Endothelial cell of umbilical vein (primary cell): Measurements from ENCODE around the gene VAV3. TPM values are rescaled to one million over a fixed set of nuclear protein-coding genes. Genes with fewer than 3 reads are reported as not detected.

ENCODE experiments used
- BruUV-seq: library from RNA; stranded (reverse); fragments of 400-500 nt; replicated peaks from 2 replicates; lab custom pipeline; 2021; lab: Mats Ljungman, UMichigan
- CTCF ChIA-PET: fragments of 300-600, 350-600 bp; sonication (Branson Sonifier 250); formaldehyde crosslinking; loops from one replicate; lab custom pipeline; 2021; ENCODE audit warnings: antibody characterized with exemption, inconsistent platforms; lab: Charles Lee
- POLR2A ChIA-PET: fragments of 300-600, 350-600 bp; sonication (Branson Sonifier 250); formaldehyde crosslinking; loops from one replicate; lab custom pipeline; 2021; ENCODE audit warnings: antibody characterized with exemption, inconsistent platforms; lab: Charles Lee
- DNase-seq: peaks from one replicate; pipeline ENCODE4 v3.0.0-alpha.2; 2011; ENCODE audit warnings: low read depth, low spot score
- FAIRE-seq: peaks from 2 replicates; lab custom pipeline; 2011; peaks lifted over from hg19 to GRCh38; lab: Jason Lieb, UNC
- H2AFZ ChIP-seq: 2 replicates; pipeline ENCODE4 v1.6.0; 2012; ENCODE audit warnings: low read depth, low read length, control low read depth, inconsistent platforms
- H3K27ac ChIP-seq: 2 replicates; pipeline ENCODE4 v1.5.1; 2011; ENCODE audit warnings: low read depth, mild to moderate bottlenecking, control low read depth, low read length, moderate library complexity; ENCODE audit not compliant: insufficient read depth
- H3K27me3 ChIP-seq, 2 experiments: 2 replicates each; pipeline versions ENCODE4 v1.6.0 to v1.6.1; 2011; ENCODE audit warnings: low read length in 2 of 2, mixed read lengths in 1 of 2; ENCODE audit not compliant: control insufficient read depth in 2 of 2, insufficient read depth in 2 of 2
- H3K36me3 ChIP-seq, 2 experiments: 2 replicates in 1 of 2; 3 replicates in 1 of 2; pipeline ENCODE4 v1.5.1; 2011; ENCODE audit warnings: low read length in 2 of 2, mild to moderate bottlenecking in 1 of 2, moderate library complexity in 1 of 2; ENCODE audit not compliant: control insufficient read depth in 2 of 2, insufficient read depth in 2 of 2; ENCODE audit errors: extremely low read depth in 1 of 2
- H3K4me1 ChIP-seq: 3 replicates; pipeline ENCODE4 v1.5.1; 2011; ENCODE audit warnings: mild to moderate bottlenecking, low read length; ENCODE audit not compliant: control insufficient read depth, insufficient read depth; ENCODE audit errors: extremely low read depth
- H3K4me2 ChIP-seq: 2 replicates; pipeline ENCODE4 v1.6.1; 2011; ENCODE audit warnings: low read length, control low read depth, mixed read lengths; ENCODE audit not compliant: insufficient read depth
- H3K4me3 ChIP-seq, 3 experiments: fragments of 200-600 bp in 1 of 3; sonication (generic), shearing (Covaris generic) in 1 of 3; replicated peaks in 1 of 3; 2 replicates each; pipeline ENCODE4 v1.5.1; 2011 to 2016; ENCODE audit warnings: control low read depth in 3 of 3, low read length in 3 of 3, mild to moderate bottlenecking in 2 of 3, inconsistent platforms in 1 of 3, low read depth in 1 of 3, moderate library complexity in 1 of 3; ENCODE audit not compliant: insufficient read depth in 1 of 3
- H3K79me2 ChIP-seq: 2 replicates; pipeline ENCODE4 v1.6.0; 2012; ENCODE audit warnings: low read length, inconsistent platforms; ENCODE audit not compliant: control insufficient read depth, insufficient read depth
- H3K9ac ChIP-seq: replicated peaks from 2 replicates; pipeline ENCODE3; 2011; ENCODE audit warnings: low read length, control low read depth; ENCODE audit not compliant: insufficient read depth; ENCODE audit errors: extremely low read depth
- H3K9me1 ChIP-seq: replicated peaks from 3 replicates; pipeline ENCODE4 v1.6.0; 2011; ENCODE audit warnings: mild to moderate bottlenecking, low read length; ENCODE audit not compliant: control insufficient read depth, insufficient read depth; ENCODE audit errors: extremely low read depth
- H3K9me3 ChIP-seq: replicated peaks from 2 replicates; pipeline ENCODE4 v1.5.1; 2012; ENCODE audit warnings: low read length, inconsistent platforms; ENCODE audit not compliant: control insufficient read depth, insufficient read depth
- H4K20me1 ChIP-seq: replicated peaks from 2 replicates; pipeline ENCODE3; 2011; ENCODE audit warnings: mild to moderate bottlenecking, low read length; ENCODE audit not compliant: control insufficient read depth, insufficient read depth; ENCODE audit errors: extremely low read depth
- CTCF ChIP-seq, 2 donors: IDR thresholded peaks; 1 replicate in 1 of 2; 2 replicates in 1 of 2; pipeline ENCODE4 v1.5.1; 2011; ENCODE audit warnings: low read length in 2 of 2, mild to moderate bottlenecking in 2 of 2, moderate library complexity in 2 of 2, control low read depth in 1 of 2, inconsistent platforms in 1 of 2, low read depth in 1 of 2; ENCODE audit not compliant: insufficient read depth in 1 of 2; ENCODE audit errors: extremely low read depth in 1 of 2
- EZH2 ChIP-seq: IDR thresholded peaks from 2 replicates; pipeline ENCODE4 v1.6.1; 2012; ENCODE audit warnings: borderline replicate concordance, low read depth, mild to moderate bottlenecking, moderate library complexity, low read length, inconsistent platforms; ENCODE audit not compliant: severe bottlenecking
- FOS ChIP-seq: IDR thresholded peaks from 2 replicates; pipeline ENCODE4 v1.6.1; 2011; ENCODE audit warnings: mild to moderate bottlenecking, low read length, moderate library complexity, borderline replicate concordance; ENCODE audit not compliant: insufficient read depth
- GATA2 ChIP-seq: IDR thresholded peaks from 2 replicates; pipeline ENCODE4 v1.7.0; 2011; ENCODE audit warnings: low read depth, mild to moderate bottlenecking, moderate library complexity, mixed read lengths, low read length; ENCODE audit not compliant: insufficient read length, insufficient read depth
- JUN ChIP-seq: IDR thresholded peaks from 2 replicates; pipeline ENCODE4 v1.6.1; 2011; ENCODE audit warnings: borderline replicate concordance, low read depth; ENCODE audit not compliant: insufficient read length, insufficient read depth
- MAX ChIP-seq: IDR thresholded peaks from 2 replicates; pipeline ENCODE4 v1.6.1; 2011; ENCODE audit not compliant: insufficient read depth, insufficient read length
- MYC ChIP-seq: IDR thresholded peaks from one replicate; pipeline ENCODE4 v1.6.1; 2011; ENCODE audit warnings: mild to moderate bottlenecking, low read depth, low read length
- POLR2A ChIP-seq: IDR thresholded peaks from 2 replicates; pipeline ENCODE4 v1.6.1; 2012; ENCODE audit warnings: low read depth, mild to moderate bottlenecking, control low read depth, low read length
- POLR2AphosphoS5 ChIP-seq: IDR thresholded peaks from 2 replicates; pipeline ENCODE4 v1.6.1; 2012; ENCODE audit warnings: low read depth, mild to moderate bottlenecking, control low read depth, low read length, moderate library complexity; ENCODE audit not compliant: insufficient read depth
- dilution Hi-C: fragments of 300-500 bp; cut with MboI; formaldehyde crosslinking; loops from one replicate; pipeline ENCODE4 v1.15.0; 2019; ENCODE audit warnings: low sequenced_read_pairs; ENCODE audit not compliant: extremely low pct_ligation_motif_present
- intact Hi-C: fragments of 100-400 bp; cut with micrococcal nuclease; formaldehyde crosslinking; loops from one replicate; pipeline ENCODE4 v1.10.0; 2022
- polyA plus RNA-seq, 4 experiments: library from polyadenylated mRNA; depleted of rRNA in 3 of 4; stranded (reverse) in 3 of 4; unstranded in 1 of 4; fragments of >200 nt; gene quantifications; 2 replicates each; pipeline versions ENCODE4 v1.2.1 to v1.2.3, GENCODE V29; 2011 to 2012; ENCODE audit warnings: missing spikeins in 1 of 4
- total RNA-seq: library from RNA; stranded (reverse); gene quantifications from 2 replicates; pipeline ENCODE4 v1.2.3, GENCODE V29; 2021

The VAV3 gene
- total and polyA plus RNA-seq, 2 donors (not counting 3 experiments of a cell fraction or from before 2014, with no cell fraction given), result 0.18 to 1.5 TPM

GRCh38 chr1:107673006-107673405 is 292.0 kb downstream of the VAV3 start:
- TF ChIP-seq MYC (no peak), EZH2 (no peak), GATA2 (no peak), CTCF (IDR thresholded peaks at IDR 0.05; ENCODE audit: extremely low read depth in 1 of 2, insufficient read depth in 1 of 2, low read depth in 1 of 2, low read length in 2 of 2) (no peak), JUN (no peak), POLR2AphosphoS5 (no peak), FOS (no peak), POLR2A (no peak), MAX (no peak)
- no peaks in the 10 kb centered on the region for H3K36me3 ChIP-seq
- intact Hi-C loops, result no loop called here
- BruUV-seq, result no TSS peak
- H3K79me2 ChIP-seq, result no peaks in the 10 kb centered on the region
- H3K9me1 ChIP-seq, result no peaks in the 10 kb centered on the region
- H3K27ac ChIP-seq, result no peak overlapping the region
- no peak overlapping the region for H3K4me2 ChIP-seq
- no peak for FAIRE-seq
- dilution Hi-C loops, result no loop called here
- ChIA-PET CTCF (no interaction called here), POLR2A (no interaction called here)
- no peaks in the 10 kb centered on the region for H3K27me3 ChIP-seq
- H3K4me1 ChIP-seq, result no peaks in the 10 kb centered on the region
- H3K4me3 ChIP-seq, result no peak overlapping the region
- no peaks in the 10 kb centered on the region for H3K9me3 ChIP-seq
- no peak overlapping the region for H2AFZ ChIP-seq
- H4K20me1 ChIP-seq, result no peaks in the 10 kb centered on the region
- no peak for DNase-seq
- H3K9ac ChIP-seq, result no peak overlapping the region
